Naive thymus-derived CD4-positive, alpha-beta T cell (primary cell): ENCODE data around the gene CPSF7. TPM values are rescaled to one million over a fixed set of nuclear protein-coding genes. Genes with fewer than 3 reads are reported as not detected.
A peak's percentile ranks its signal among the peaks of the same experiment; 100 is the strongest.

Source experiments
- ATAC-seq: fragments of 150-1000 bp; cut with Tn5 transposase; 2 replicates; pipeline ENCODE4 v1.10.0; 2021; ENCODE audit warnings: mild to moderate bottlenecking, moderate library complexity
- CTCF ChIA-PET: fragments of 350-600 bp; sonication (Branson Sonifier 250); formaldehyde crosslinking; loops from one replicate; lab custom pipeline; 2021; ENCODE audit warnings: antibody characterized with exemption; lab: Charles Lee
- POLR2A ChIA-PET: fragments of 350-600 bp; sonication (Branson Sonifier 250); formaldehyde crosslinking; loops from one replicate; lab custom pipeline; 2021; ENCODE audit warnings: antibody characterized with exemption, inconsistent platforms; lab: Charles Lee
- DNase-seq, 9 donors: peaks; one replicate each; pipeline versions ENCODE4 v3.0.0 to v3.0.0-alpha.2; 2020 to 2022; ENCODE audit warnings: mixed read lengths in 1 of 9
- H3K27ac ChIP-seq: one replicate; pipeline ENCODE4 v1.7.0; 2013; ENCODE audit warnings: mild to moderate bottlenecking, low read depth, low read length, moderate library complexity
- H3K27me3 ChIP-seq, 2 donors: one replicate each; pipeline ENCODE4 v1.7.0; 2013; ENCODE audit warnings: low read length in 2 of 2, mild to moderate bottlenecking in 2 of 2, moderate library complexity in 2 of 2; ENCODE audit not compliant: control insufficient read depth in 2 of 2, insufficient read depth in 2 of 2
- H3K36me3 ChIP-seq, 3 experiments: 1 replicate in 2 of 3; 2 replicates in 1 of 3; pipeline ENCODE4 v1.7.0; 2013; ENCODE audit warnings: low read length in 3 of 3, mild to moderate bottlenecking in 3 of 3, moderate library complexity in 1 of 3; ENCODE audit not compliant: insufficient read depth in 3 of 3, control insufficient read depth in 2 of 3
- H3K4me1 ChIP-seq, 2 donors: one replicate each; pipeline ENCODE4 v1.7.0; 2013; ENCODE audit warnings: low read length in 2 of 2, mild to moderate bottlenecking in 2 of 2, moderate library complexity in 1 of 2; ENCODE audit not compliant: control insufficient read depth in 2 of 2, insufficient read depth in 2 of 2
- H3K4me3 ChIP-seq: 2 replicates; pipeline ENCODE4 v1.7.0; 2013; ENCODE audit warnings: mild to moderate bottlenecking, low read length
- H3K9me3 ChIP-seq, 3 experiments: 1 replicate in 2 of 3; 2 replicates in 1 of 3; pipeline ENCODE4 v1.7.0; 2013; ENCODE audit warnings: low read length in 3 of 3; ENCODE audit not compliant: control insufficient read depth in 2 of 3
- H3K27ac Mint-ChIP-seq, 9 donors: one replicate each; pipeline ENCODE4 v1.8.0; 2020 to 2022; ENCODE audit warnings: mixed read lengths in 9 of 9, mild to moderate bottlenecking in 8 of 9, moderate library complexity in 5 of 9, inconsistent platforms in 2 of 9
- H3K27me3 Mint-ChIP-seq, 5 donors: one replicate each; pipeline ENCODE4 v1.8.0; 2021 to 2022; ENCODE audit warnings: mixed read lengths in 5 of 5, mild to moderate bottlenecking in 1 of 5
- H3K36me3 Mint-ChIP-seq, 5 donors: one replicate each; pipeline ENCODE4 v1.8.0; 2020 to 2022; ENCODE audit warnings: mixed read lengths in 5 of 5, mild to moderate bottlenecking in 3 of 5, inconsistent platforms in 1 of 5
- H3K4me1 Mint-ChIP-seq, 7 donors: one replicate each; pipeline ENCODE4 v1.8.0; 2020 to 2022; ENCODE audit warnings: mixed read lengths in 7 of 7, mild to moderate bottlenecking in 3 of 7, inconsistent platforms in 1 of 7
- H3K4me3 Mint-ChIP-seq, 10 donors: one replicate each; pipeline ENCODE4 v1.8.0; 2020 to 2022; ENCODE audit warnings: mild to moderate bottlenecking in 10 of 10, mixed read lengths in 10 of 10, moderate library complexity in 6 of 10, inconsistent platforms in 2 of 10
- H3K9me3 Mint-ChIP-seq, 11 donors: one replicate each; pipeline ENCODE4 v1.8.0; 2020 to 2022; ENCODE audit warnings: mixed read lengths in 11 of 11, mild to moderate bottlenecking in 4 of 11, inconsistent platforms in 1 of 11, moderate library complexity in 1 of 11
- intact Hi-C, 2 donors: fragments of 100-400 bp; cut with micrococcal nuclease; formaldehyde crosslinking; loops; one replicate each; pipeline ENCODE4 v1.15.1; 2023
- polyA plus RNA-seq, 2 donors: library from polyadenylated mRNA; unstranded; fragments of 300-500 nt; fragmentation: Illumina TruSeq; gene quantifications; one replicate each; pipeline ENCODE4 v1.2.3, GENCODE V29; 2021
- total RNA-seq, 6 experiments: library from RNA in 5 of 6; stranded (reverse) in 5 of 6; gene quantifications; 1 replicate in 5 of 6; 2 replicates in 1 of 6; pipeline ENCODE4 v1.2.3 and lab custom pipeline; 2021 to 2026

CPSF7 gene
- total and polyA plus RNA-seq, 7 experiments from 2014 or later: 27.5 to 174 (median 113) TPM

DNA sequence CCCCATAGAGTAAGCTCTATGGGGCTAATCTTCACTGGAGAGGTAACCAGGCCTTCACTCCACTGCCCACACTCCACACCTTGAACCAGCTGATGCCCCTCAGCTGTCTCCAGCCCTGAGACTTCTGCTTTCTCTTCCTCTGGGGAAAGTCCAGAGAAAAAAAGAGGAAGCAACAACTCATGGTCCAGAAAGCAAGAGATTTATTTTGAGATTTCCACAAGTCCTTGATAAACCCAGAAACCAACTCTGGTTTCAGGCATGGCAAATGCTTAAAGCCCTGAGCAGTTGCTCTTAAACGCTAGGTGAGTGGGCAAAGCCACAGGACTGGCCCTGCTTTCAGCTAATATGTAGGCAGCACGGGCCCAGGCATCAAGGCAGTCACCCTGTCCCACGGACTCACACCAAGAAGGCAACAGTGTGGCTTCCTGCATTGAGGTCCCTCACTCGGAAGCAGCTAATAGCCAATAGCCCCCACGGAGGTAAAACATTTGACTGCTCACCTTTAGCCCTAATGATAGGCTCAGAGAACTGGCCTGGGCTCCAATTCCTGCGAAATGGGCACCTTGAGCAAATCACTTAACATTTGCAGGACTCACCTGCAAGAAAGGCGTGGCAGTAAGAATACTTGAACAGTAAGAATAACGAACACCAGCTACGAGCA, 72.4 kb downstream of the CPSF7 start:
- H3K4me1 Mint-ChIP-seq: peaks cover 20 to 42% (median 28%) of the 10 kb centered on the region in 7 donors
- POLR2A ChIA-PET: interaction anchor here (1.0 to 1.5 kb wide), 4 partner anchors 19 to 26 kb away, joined by 3 to 4 read pairs (median 3); no protein-coding TSS in a partner anchor
- Histone ChIP-seq H3K36me3 (peaks cover 6 to 23% (median 11%) of the 10 kb centered on the region in 3 experiments), H3K27ac (no peak overlapping the region), H3K9me3 (no peaks in the 10 kb centered on the region), H3K4me3 (no peak overlapping the region), H3K27me3 (no peaks in the 10 kb centered on the region), H3K4me1 (peaks cover 4 to 9% of the 10 kb centered on the region in 2 donors)
- intact Hi-C loops: no loop called here
- CTCF ChIA-PET: interaction anchor here (0.7 to 2.7 kb wide), 2 partner anchors 21 to 91 kb away, joined by 4 to 10 read pairs; no protein-coding TSS in a partner anchor
- ATAC-seq (peak; percentile 21), DNase-seq (no peak)
- peak overlapping the region in 4 of 9 donors; percentile 24 to 51 (median 38) for H3K27ac Mint-ChIP-seq
- H3K9me3 Mint-ChIP-seq: no peaks in the 10 kb centered on the region
- no peaks in the 10 kb centered on the region for H3K27me3 Mint-ChIP-seq
- peak overlapping the region in 2 of 10 donors; percentile 16 to 59 for H3K4me3 Mint-ChIP-seq
- peaks cover 5 to 18% (median 8%) of the 10 kb centered on the region in 5 donors for H3K36me3 Mint-ChIP-seq

DNA sequence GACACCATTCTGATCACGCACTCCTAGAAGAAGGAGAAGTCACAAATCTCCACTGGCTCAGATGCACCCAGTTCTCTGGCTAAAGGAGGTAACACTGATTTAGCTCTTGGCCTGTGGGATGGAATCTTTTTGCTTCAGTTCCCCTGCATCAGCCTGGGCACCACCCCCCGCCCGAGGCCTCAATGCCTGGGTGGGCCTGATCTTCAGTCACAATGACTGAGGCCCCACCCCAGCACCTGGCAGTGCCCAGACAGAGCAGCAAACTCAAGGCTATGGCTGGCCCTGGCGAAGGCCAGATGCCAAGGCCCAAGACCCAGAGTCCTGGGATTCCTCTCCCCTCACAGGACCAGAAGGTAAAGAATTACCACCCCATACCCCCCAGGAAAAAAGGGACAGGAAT, 73.1 kb downstream of the CPSF7 start:
- H3K4me3 Mint-ChIP-seq: no peak overlapping the region
- CTCF ChIA-PET: interaction anchor here (0.7 to 2.7 kb wide), 2 partner anchors 20 to 92 kb away, joined by 4 to 10 read pairs; no protein-coding TSS in a partner anchor
- POLR2A ChIA-PET: interaction anchor here (1.4 to 1.5 kb wide), 2 partner anchors 21 to 26 kb away, joined by 3 to 4 read pairs; no protein-coding TSS in a partner anchor
- intact Hi-C loops: no loop called here
- Histone ChIP-seq H3K9me3 (no peaks in the 10 kb centered on the region), H3K4me3 (no peak overlapping the region), H3K36me3 (peaks cover 10 to 24% (median 12%) of the 10 kb centered on the region in 3 experiments), H3K4me1 (peaks cover 4 to 9% of the 10 kb centered on the region in 2 donors), H3K27ac (no peak overlapping the region), H3K27me3 (no peaks in the 10 kb centered on the region)
- ATAC-seq (no peak), DNase-seq (no peak)
- no peaks in the 10 kb centered on the region for H3K27me3 Mint-ChIP-seq
- H3K36me3 Mint-ChIP-seq: peaks cover 7 to 20% (median 9%) of the 10 kb centered on the region in 5 donors
- H3K27ac Mint-ChIP-seq: peak overlapping the region in 3 of 9 donors; percentile 14 to 36 (median 24)
- H3K4me1 Mint-ChIP-seq: peaks cover 16 to 39% (median 26%) of the 10 kb centered on the region in 7 donors
- no peaks in the 10 kb centered on the region for H3K9me3 Mint-ChIP-seq

DNA sequence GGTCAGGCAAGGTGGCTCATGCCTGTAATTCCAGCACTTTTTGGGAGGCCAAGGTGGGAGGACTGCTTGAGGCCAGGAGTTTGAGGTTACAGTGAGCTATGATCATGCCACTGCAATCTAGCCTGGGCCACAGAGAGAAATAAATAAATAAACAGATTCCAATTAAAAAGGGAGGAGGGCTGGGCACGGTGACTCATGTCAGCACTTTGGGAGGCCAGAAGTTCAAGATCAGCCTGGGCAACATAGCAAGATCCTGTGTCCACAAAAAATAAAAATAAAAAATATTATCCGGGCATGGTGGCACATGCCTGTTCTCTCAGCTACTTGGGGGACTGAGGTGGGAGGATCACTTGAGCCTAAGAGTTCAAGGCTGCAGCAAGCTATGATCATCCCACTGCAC, 75.6 kb downstream of the CPSF7 start:
- Histone ChIP-seq H3K9me3 (no peaks in the 10 kb centered on the region), H3K27me3 (no peaks in the 10 kb centered on the region), H3K36me3 (peaks cover 14 to 46% (median 15%) of the 10 kb centered on the region in 3 experiments), H3K27ac (no peak overlapping the region), H3K4me1 (no peaks in the 10 kb centered on the region), H3K4me3 (no peak overlapping the region)
- POLR2A ChIA-PET: no interaction called here
- ATAC-seq (no peak), DNase-seq (no peak)
- H3K4me3 Mint-ChIP-seq: no peak overlapping the region
- H3K27ac Mint-ChIP-seq: no peak overlapping the region
- no peaks in the 10 kb centered on the region for H3K9me3 Mint-ChIP-seq
- CTCF ChIA-PET: interaction anchor here (0.7 to 1.7 kb wide), 2 partner anchors 18 to 31 kb away, joined by 3 to 5 read pairs; no protein-coding TSS in a partner anchor
- H3K4me1 Mint-ChIP-seq: peaks cover 6 to 18% (median 14%) of the 10 kb centered on the region in 7 donors
- intact Hi-C loops: no loop called here
- H3K36me3 Mint-ChIP-seq: peaks cover 10 to 35% (median 14%) of the 10 kb centered on the region in 5 donors
- H3K27me3 Mint-ChIP-seq: no peaks in the 10 kb centered on the region

DNA sequence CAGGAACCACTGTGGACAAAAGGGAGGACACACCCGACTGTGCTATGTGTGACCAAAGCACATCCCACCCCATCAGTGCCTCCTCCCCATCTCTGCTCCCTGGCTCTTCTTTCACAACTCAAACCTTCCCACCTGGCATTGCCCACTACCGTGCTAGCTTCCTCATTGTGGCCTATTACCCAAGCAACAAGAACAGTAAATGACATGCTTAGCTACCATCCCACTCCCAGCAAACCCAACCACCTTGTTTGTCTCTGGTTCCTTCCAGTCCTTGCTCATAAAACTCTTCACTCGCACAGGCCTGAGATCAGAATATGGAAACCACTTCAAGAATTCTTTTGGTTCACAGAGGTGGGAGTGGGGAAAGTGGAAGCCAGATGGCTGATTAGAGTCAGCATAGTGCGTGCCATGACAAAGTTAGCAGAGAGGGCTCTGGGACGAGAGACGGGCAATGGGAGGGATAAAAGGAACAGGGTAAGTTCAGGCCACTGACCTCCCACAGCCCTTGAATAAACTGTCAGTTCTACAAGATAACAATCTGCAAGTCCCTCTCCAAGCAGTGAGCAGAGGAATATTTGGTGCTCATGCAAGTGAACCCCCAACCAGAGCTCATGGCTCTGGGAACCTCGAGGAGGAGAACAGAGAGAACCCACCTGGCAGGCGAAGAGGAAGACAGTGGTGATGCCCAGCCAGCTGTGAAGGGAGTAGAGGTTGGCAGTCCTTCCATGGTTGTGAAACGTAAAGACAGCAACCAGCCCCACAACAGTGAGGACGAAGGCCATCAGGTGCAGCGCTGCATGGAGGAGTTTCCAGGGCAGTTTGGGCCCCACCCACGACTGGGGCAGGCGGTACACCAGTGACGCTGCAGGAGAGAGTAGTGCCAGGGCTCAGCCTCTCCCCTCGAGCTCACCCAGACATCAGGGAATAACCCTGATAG, 76.4 kb downstream of the CPSF7 start:
- H3K27ac Mint-ChIP-seq: peak overlapping the region in 1 of 9 donors; percentile 49
- Histone ChIP-seq H3K4me1 (no peaks in the 10 kb centered on the region), H3K27ac (no peak overlapping the region), H3K9me3 (no peaks in the 10 kb centered on the region), H3K4me3 (no peak overlapping the region), H3K27me3 (no peaks in the 10 kb centered on the region), H3K36me3 (peaks cover 14 to 54% (median 20%) of the 10 kb centered on the region in 3 experiments)
- H3K9me3 Mint-ChIP-seq: no peaks in the 10 kb centered on the region
- POLR2A ChIA-PET: no interaction called here
- DNase-seq: no peak
- no peak for ATAC-seq
- CTCF ChIA-PET: interaction anchor here (0.7 to 1.7 kb wide), 3 partner anchors 17 to 39 kb away, joined by 3 to 5 read pairs (median 3); partner anchors contain the start of gene TMEM216
- peak overlapping the region in 1 of 10 donors; percentile 20 for H3K4me3 Mint-ChIP-seq
- H3K4me1 Mint-ChIP-seq: peaks cover 5 to 16% (median 13%) of the 10 kb centered on the region in 7 donors
- H3K27me3 Mint-ChIP-seq: no peaks in the 10 kb centered on the region
- H3K36me3 Mint-ChIP-seq: peaks cover 10 to 43% (median 16%) of the 10 kb centered on the region in 5 donors
- intact Hi-C loops: no loop called here

Other genes with a start within 250 kb of the CPSF7 start
- gene PGA3, start 226.5 kb downstream of the CPSF7 start, total RNA-seq: under 1 TPM in 1 of 5 experiments, not detected in 4; 0.83 TPM
- not detected for gene PGA3, start 226.5 kb downstream of the CPSF7 start, polyA plus RNA-seq
- gene PGA4, start 207.6 kb downstream of the CPSF7 start, total RNA-seq: 1 to 10 TPM in 1 of 5 experiments, not detected in 4; 1.9 TPM
- gene PGA4, start 207.6 kb downstream of the CPSF7 start, polyA plus RNA-seq: not detected
- not detected for gene PGA5, start 188.8 kb downstream of the CPSF7 start, total RNA-seq
- gene PGA5, start 188.8 kb downstream of the CPSF7 start, polyA plus RNA-seq: not detected
- gene VWCE, start 134.7 kb downstream of the CPSF7 start, total RNA-seq: 1 to 10 TPM in 1 of 5 experiments, under 1 TPM in 4; 0.16 to 3.8 (median 0.49) TPM
- not detected for gene VWCE, start 134.7 kb downstream of the CPSF7 start, polyA plus RNA-seq
- 100 to 1,000 TPM; 153 to 213 (median 160) TPM for gene DDB1, start 96.9 kb downstream of the CPSF7 start, total RNA-seq
- 100 to 1,000 TPM; 113 to 125 TPM for gene DDB1, start 96.9 kb downstream of the CPSF7 start, polyA plus RNA-seq
- 10 to 100 TPM; 36.9 to 59.9 (median 43.3) TPM for gene TKFC, start 96.7 kb downstream of the CPSF7 start, total RNA-seq
- 10 to 100 TPM; 24.6 to 30.0 TPM for gene TKFC, start 96.7 kb downstream of the CPSF7 start, polyA plus RNA-seq
- 10 to 100 TPM; 37.9 to 47.6 (median 44.2) TPM for gene CYB561A3, start 68.1 kb downstream of the CPSF7 start, total RNA-seq
- 10 to 100 TPM; 62.7 to 73.8 TPM for gene CYB561A3, start 68.1 kb downstream of the CPSF7 start, polyA plus RNA-seq
- 10 to 100 TPM; 54.6 to 65.1 (median 59.9) TPM for gene TMEM138, start 67.6 kb downstream of the CPSF7 start, total RNA-seq
- 10 to 100 TPM; 42.9 to 49.3 TPM for gene TMEM138, start 67.6 kb downstream of the CPSF7 start, polyA plus RNA-seq
- gene TMEM216, start 37.4 kb downstream of the CPSF7 start, total RNA-seq: 10 to 100 TPM in 2 of 5 experiments, 1 to 10 TPM in 3; 4.7 to 17.2 (median 9.2) TPM
- gene TMEM216, start 37.4 kb downstream of the CPSF7 start, polyA plus RNA-seq: 10 to 100 TPM; 34.7 to 35.8 TPM
- 10 to 100 TPM; 36.1 to 56.6 (median 48.2) TPM for gene SDHAF2, start 149 bp upstream of the CPSF7 start, total RNA-seq
- 100 to 1,000 TPM; 100 to 116 TPM for gene SDHAF2, start 149 bp upstream of the CPSF7 start, polyA plus RNA-seq
- not detected for gene LRRC10B, start 78.8 kb upstream of the CPSF7 start, total RNA-seq
- gene LRRC10B, start 78.8 kb upstream of the CPSF7 start, polyA plus RNA-seq: not detected
- under 1 TPM in 2 of 5 experiments, not detected in 3; 0.08 to 0.44 TPM for gene SYT7, start 151.1 kb upstream of the CPSF7 start, total RNA-seq
- not detected for gene SYT7, start 151.1 kb upstream of the CPSF7 start, polyA plus RNA-seq